ENCODE data around the gene ZNF784.
A peak's percentile ranks its signal among the peaks of the same experiment; 100 is the strongest.

The ZNF784 gene

GRCh38 chr19:55621673-55622231, 2.6 kb downstream of the ZNF784 start:
- DNase-seq (ENCODE audit: low read depth in 2 of 2) = no peak

GRCh38 chr19:55621205-55621672, 3.1 kb downstream of the ZNF784 start:
- no peak for DNase-seq (ENCODE audit: low read depth in 2 of 2)

GRCh38 chr19:55620410-55621204, 3.8 kb downstream of the ZNF784 start:
- DNase-seq (ENCODE audit: low read depth in 2 of 2) = no peak

- DNase-seq (ENCODE audit: low read depth in 2 of 2) = no peak
Measured at GRCh38 chr19:55619286-55619685, 5.1 kb downstream of the ZNF784 start.

GRCh38 chr19:55618426-55618825, 5.9 kb downstream of the ZNF784 start:
- no peak for DNase-seq (ENCODE audit: low read depth in 2 of 2)

- no peak for DNase-seq (ENCODE audit: low read depth in 2 of 2)
Measured at GRCh38 chr19:55617426-55617825, 6.9 kb downstream of the ZNF784 start.

GRCh38 chr19:55616395-55616875, 7.9 kb downstream of the ZNF784 start:
- DNase-seq (ENCODE audit: low read depth in 2 of 2) = no peak

- DNase-seq (ENCODE audit: low read depth in 2 of 2) = no peak
Measured at GRCh38 chr19:55615543-55616394, 8.6 kb downstream of the ZNF784 start.

GRCh38 chr19:55614711-55615542, 9.4 kb downstream of the ZNF784 start:
- DNase-seq (ENCODE audit: low read depth in 2 of 2) = no peak

- DNase-seq (ENCODE audit: low read depth in 2 of 2) = no peak
Measured at GRCh38 chr19:55613930-55614710, 10.2 kb downstream of the ZNF784 start.

- DNase-seq (ENCODE audit: low read depth in 2 of 2) = no peak
Measured at GRCh38 chr19:55613396-55613795, 11.0 kb downstream of the ZNF784 start.

- no peak for DNase-seq (ENCODE audit: low read depth in 2 of 2)
Measured at GRCh38 chr19:55611983-55612645, 12.3 kb downstream of the ZNF784 start.

GRCh38 chr19:55611300-55611982, 12.9 kb downstream of the ZNF784 start:
- DNase-seq (ENCODE audit: low read depth in 2 of 2) = no peak

GRCh38 chr19:55609326-55609725, 15.0 kb downstream of the ZNF784 start:
- DNase-seq (ENCODE audit: low read depth in 2 of 2) = no peak

GRCh38 chr19:55606817-55607216, 17.5 kb downstream of the ZNF784 start:
- DNase-seq (ENCODE audit: low read depth in 2 of 2) = no peak

GRCh38 chr19:55606471-55606787, 17.9 kb downstream of the ZNF784 start:
- no peak for DNase-seq (ENCODE audit: low read depth in 2 of 2)

GRCh38 chr19:55605637-55606470, 18.5 kb downstream of the ZNF784 start, which contains the start of gene ZNF865:
Gene ZNF865, plus strand, starts transcription at chr19:55605647. Its CDS starts 7,972 bp downstream, at chr19:55613619.
- peak; percentile 54 to 65 for DNase-seq (ENCODE audit: low read depth in 2 of 2)

GRCh38 chr19:55605207-55605636, 19.1 kb downstream of the ZNF784 start:
- DNase-seq (ENCODE audit: low read depth in 2 of 2) = peak; percentile 98 to 99
